Measurements from ENCODE around the gene SMOC2.
A peak's percentile ranks its signal among the peaks of the same experiment; 100 is the strongest.

The SMOC2 gene

DNA sequence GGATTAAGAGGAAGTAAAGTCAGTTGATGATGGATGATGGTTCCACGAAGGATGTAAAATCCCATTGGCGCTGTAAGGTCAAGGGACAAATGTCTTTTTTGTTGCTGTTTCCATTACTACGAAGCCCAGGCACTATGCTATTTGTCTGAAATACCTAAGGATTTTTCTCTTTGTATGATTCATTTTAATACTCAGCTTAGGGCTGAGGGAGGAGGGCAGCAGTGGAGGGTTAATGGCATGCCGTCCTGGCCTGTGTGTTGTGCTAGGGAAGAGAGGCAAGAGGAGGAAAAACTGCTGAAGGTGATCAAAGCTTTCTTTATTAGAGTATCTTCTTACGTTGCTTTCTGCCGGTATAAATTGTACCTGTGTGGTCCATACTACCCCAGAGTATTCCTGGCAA is 6.5 kb upstream of the SMOC2 start:
- no peak overlapping the region for H3K4me3 ChIP-seq (ENCODE audit: low read depth in 1 of 2, low read length in 2 of 2)
- H3K36me3 ChIP-seq (ENCODE audit: insufficient read depth, low read length) = no peaks in the 10 kb centered on the region
- no peak overlapping the region for H3K9ac ChIP-seq (ENCODE audit: low read length)
- H3K27ac ChIP-seq (ENCODE audit: low read depth, low read length) = no peak overlapping the region
- H3K27me3 ChIP-seq (ENCODE audit: control insufficient read depth in 1 of 2, insufficient read depth in 2 of 2, low read length in 2 of 2) = no peaks in the 10 kb centered on the region
- H3K4me1 ChIP-seq (ENCODE audit: insufficient read depth, low read length) = no peaks in the 10 kb centered on the region
- no peaks in the 10 kb centered on the region for H3K9me3 ChIP-seq (ENCODE audit: low read length)

DNA sequence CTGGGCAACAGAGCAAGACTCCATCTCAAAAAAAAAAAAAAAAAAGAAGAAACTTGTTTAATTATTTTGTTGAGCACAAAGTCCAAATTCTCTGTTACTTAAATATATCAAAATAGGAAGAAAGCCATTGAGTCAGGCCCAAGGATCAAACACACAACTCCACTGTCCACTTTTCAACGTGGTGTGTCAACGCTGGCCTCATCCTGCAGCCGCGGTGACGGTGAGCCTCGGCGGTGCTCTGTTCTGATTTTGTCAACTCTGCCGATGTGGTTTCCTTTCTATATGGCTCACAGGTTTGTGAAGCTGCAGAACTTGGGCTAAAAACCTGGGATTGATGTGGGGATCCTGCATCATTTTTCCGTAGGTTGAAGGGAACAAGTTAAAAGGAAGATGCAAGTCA is 3.2 kb upstream of the SMOC2 start:
- Histone ChIP-seq H3K9ac (ENCODE audit: low read length) (no peak overlapping the region), H3K27me3 (ENCODE audit: control insufficient read depth in 1 of 2, insufficient read depth in 2 of 2, low read length in 2 of 2) (peaks cover 8 to 22% of the 10 kb centered on the region in 2 donors), H3K9me3 (ENCODE audit: low read length) (no peaks in the 10 kb centered on the region), H3K27ac (ENCODE audit: low read depth, low read length) (no peak overlapping the region), H3K4me1 (ENCODE audit: insufficient read depth, low read length) (peaks cover 6% of the 10 kb centered on the region), H3K4me3 (ENCODE audit: low read depth in 1 of 2, low read length in 2 of 2) (no peak overlapping the region), H3K36me3 (ENCODE audit: insufficient read depth, low read length) (no peaks in the 10 kb centered on the region)

DNA sequence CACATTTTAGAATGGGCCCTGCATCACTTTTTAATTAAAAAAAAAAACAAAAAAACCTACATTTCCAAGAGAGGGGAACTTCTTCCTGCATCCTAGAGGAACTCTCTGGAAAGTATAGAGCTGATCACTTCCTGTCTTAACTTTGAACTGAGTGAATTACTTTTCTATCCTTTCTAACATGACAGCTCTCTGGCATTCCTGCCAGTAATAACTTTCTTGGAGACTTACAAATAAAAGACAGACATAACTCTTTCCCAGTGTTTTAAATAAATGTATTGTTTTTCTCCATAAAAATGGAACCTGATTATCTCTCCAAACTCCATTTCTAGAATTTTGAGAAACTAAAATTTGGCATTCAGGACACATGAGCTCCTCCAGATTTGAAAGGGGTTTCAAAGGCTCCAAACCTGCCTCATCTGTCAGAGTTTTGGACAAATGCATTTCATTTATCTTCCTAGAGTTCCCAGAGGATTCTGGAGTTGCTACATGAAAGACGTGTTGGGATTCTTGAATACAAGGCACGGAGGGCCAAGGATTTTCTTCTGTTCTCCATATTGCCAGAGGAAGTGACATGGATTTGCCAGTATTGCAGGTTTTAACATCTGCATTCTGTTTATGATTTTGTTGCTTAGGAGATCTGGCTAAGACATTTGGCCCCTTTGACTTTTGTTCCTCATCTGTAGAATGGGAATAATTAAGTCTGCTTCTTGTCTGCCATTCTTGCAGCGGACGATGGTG is 2.0 kb upstream of the SMOC2 start:
- Histone ChIP-seq H3K27ac (ENCODE audit: low read depth, low read length) (no peak overlapping the region), H3K9ac (ENCODE audit: low read length) (no peak overlapping the region), H3K36me3 (ENCODE audit: insufficient read depth, low read length) (no peaks in the 10 kb centered on the region), H3K4me3 (ENCODE audit: low read depth in 1 of 2, low read length in 2 of 2) (no peak overlapping the region), H3K27me3 (ENCODE audit: control insufficient read depth in 1 of 2, insufficient read depth in 2 of 2, low read length in 2 of 2) (peaks cover 8 to 30% of the 10 kb centered on the region in 2 donors), H3K4me1 (ENCODE audit: insufficient read depth, low read length) (peaks cover 6% of the 10 kb centered on the region), H3K9me3 (ENCODE audit: low read length) (no peaks in the 10 kb centered on the region)

DNA sequence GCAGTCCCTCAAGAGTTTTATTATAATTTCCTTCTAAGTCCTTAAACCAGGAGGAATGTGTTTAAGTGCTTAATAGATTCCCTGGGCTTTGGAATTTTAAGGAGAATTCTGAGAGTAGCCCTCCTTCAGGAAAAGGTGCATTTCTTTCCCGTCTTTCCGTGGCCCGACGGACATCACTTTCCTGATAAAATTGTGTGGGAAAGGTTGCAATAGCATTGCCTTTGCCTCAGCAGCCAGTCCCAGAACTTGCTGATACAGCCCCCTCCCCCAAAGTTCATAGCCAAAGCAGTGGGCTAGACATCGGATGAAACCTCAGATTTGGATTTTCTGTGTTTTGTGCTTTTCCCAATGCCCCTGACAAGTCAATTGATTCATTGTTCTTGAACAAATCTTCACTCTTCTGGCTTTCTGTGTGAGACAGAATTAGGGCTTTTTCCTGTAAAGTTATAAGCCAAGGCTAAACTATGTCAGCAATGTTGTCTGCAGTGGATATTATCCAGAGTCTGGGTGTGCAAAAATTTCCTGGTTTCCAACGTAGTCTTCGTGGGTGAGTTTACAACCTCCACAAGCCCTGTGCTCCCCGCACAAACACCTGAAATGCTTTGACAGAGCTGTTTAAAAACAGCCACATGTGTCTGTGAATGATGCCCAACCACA is 1.1 kb upstream of the SMOC2 start:
- peaks cover 6% of the 10 kb centered on the region for H3K4me1 ChIP-seq (ENCODE audit: insufficient read depth, low read length)
- H3K9me3 ChIP-seq (ENCODE audit: low read length) = no peaks in the 10 kb centered on the region
- no peak overlapping the region for H3K27ac ChIP-seq (ENCODE audit: low read depth, low read length)
- H3K36me3 ChIP-seq (ENCODE audit: insufficient read depth, low read length) = no peaks in the 10 kb centered on the region
- peaks cover 8 to 30% of the 10 kb centered on the region in 2 donors for H3K27me3 ChIP-seq (ENCODE audit: control insufficient read depth in 1 of 2, insufficient read depth in 2 of 2, low read length in 2 of 2)
- no peak overlapping the region for H3K9ac ChIP-seq (ENCODE audit: low read length)
- H3K4me3 ChIP-seq (ENCODE audit: low read depth in 1 of 2, low read length in 2 of 2) = peak overlapping the region in 1 of 2 donors; percentile 33

DNA sequence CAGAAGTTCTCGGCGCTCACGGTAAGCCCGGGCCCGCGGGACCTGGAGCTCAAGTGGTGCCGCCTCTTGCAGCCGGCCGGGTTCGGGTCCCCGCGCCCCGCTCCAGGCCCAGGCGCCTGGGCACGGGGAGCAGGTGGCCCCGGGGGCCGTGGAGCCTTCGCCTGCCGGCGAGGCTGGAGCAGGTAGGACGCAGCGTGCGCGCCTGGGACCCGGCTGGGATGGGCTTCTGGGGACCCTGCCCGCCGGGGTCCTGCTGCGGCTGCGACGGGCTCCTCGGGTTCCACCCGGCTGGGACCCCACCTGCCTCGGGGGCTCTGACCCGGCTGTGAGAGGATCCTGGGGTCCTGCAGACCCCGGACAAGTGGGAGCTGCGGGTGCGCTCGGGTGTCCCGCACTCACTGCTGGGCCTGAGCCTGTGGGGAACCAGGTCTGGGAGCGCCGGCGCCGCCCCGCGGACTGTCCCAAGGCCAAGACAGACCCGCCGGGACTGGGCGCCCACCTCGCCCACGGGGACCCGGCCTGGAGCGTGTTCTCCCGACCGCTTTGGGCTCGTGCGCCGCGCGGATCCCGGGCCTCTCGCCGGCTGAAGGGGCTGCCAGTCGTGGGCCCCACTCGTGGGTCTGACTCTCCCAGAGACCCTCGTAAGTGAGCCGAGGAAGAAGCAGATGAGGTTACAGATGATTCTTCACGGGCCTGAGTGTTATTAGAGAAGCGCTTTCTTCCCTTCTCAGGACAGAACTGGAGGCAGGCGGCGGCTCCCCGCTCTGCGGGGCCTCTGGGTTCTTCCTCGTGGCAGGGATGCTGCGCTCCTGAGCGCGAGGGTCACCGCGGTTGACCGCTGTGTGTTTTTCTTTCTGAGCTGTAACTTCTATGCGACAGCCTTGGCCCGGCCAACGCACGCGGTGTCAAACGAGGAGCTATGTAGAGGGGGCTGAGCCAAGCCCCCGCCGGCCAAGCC is 729 bp downstream of the SMOC2 start:
- no peaks in the 10 kb centered on the region for H3K36me3 ChIP-seq (ENCODE audit: insufficient read depth, low read length)
- H3K9ac ChIP-seq (ENCODE audit: low read length) = no peak overlapping the region
- H3K27me3 ChIP-seq (ENCODE audit: control insufficient read depth in 1 of 2, insufficient read depth in 2 of 2, low read length in 2 of 2) = peaks cover 8 to 30% of the 10 kb centered on the region in 2 donors
- H3K9me3 ChIP-seq (ENCODE audit: low read length) = no peaks in the 10 kb centered on the region
- no peak overlapping the region for H3K27ac ChIP-seq (ENCODE audit: low read depth, low read length)
- H3K4me3 ChIP-seq (ENCODE audit: low read depth in 1 of 2, low read length in 2 of 2) = peak overlapping the region; percentile 33 to 82
- H3K4me1 ChIP-seq (ENCODE audit: insufficient read depth, low read length) = peaks cover 6% of the 10 kb centered on the region

DNA sequence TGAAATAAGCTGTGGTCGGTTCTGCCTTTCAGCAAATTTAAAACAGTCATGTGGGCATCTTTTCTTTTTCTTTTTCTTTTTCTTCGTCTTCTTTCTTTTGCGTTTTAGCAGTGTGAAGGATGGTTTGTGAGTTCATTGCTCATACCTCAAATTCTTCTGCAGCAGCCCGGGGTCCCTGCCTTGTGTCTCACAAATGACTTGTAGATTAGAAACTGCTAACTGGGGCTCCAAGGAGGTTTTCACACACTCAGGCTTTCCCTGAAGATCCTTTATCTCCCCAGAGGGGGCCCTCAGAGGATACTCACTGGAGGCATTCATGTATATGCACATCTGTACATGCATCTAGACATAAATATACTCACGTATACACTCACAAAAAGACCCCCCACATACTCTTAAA is 1.7 kb downstream of the SMOC2 start:
- no peak overlapping the region for H3K27ac ChIP-seq (ENCODE audit: low read depth, low read length)
- no peak overlapping the region for H3K4me3 ChIP-seq (ENCODE audit: low read depth in 1 of 2, low read length in 2 of 2)
- H3K36me3 ChIP-seq (ENCODE audit: insufficient read depth, low read length) = no peaks in the 10 kb centered on the region
- H3K9me3 ChIP-seq (ENCODE audit: low read length) = no peaks in the 10 kb centered on the region
- H3K27me3 ChIP-seq (ENCODE audit: control insufficient read depth in 1 of 2, insufficient read depth in 2 of 2, low read length in 2 of 2) = peaks cover 8 to 30% of the 10 kb centered on the region in 2 donors
- H3K4me1 ChIP-seq (ENCODE audit: insufficient read depth, low read length) = peaks cover 6% of the 10 kb centered on the region
- H3K9ac ChIP-seq (ENCODE audit: low read length) = no peak overlapping the region

DNA sequence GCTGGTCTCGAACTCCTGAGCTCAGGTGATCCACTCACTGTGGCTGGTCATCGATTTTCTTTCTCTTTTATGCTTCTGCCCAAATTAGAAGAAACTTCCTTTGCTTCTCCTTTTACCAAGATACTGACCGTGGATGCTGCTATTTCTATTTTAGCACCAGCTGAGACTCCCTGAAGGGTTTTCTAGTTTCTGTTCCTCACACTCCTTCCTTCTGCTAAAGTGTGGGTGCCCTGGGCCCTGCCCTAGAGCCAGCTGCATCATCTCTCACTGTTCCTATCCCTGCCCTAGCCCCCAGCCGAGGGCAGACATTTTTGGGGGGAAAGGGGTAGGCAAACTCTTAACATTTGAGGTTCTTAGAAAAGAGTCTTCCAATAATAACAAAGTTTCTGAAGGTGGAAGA is 6.3 kb downstream of the SMOC2 start:
- Histone ChIP-seq H3K4me3 (ENCODE audit: low read depth in 1 of 2, low read length in 2 of 2) (no peak overlapping the region), H3K4me1 (ENCODE audit: insufficient read depth, low read length) (peaks cover 8% of the 10 kb centered on the region), H3K27ac (ENCODE audit: low read depth, low read length) (no peak overlapping the region), H3K27me3 (ENCODE audit: control insufficient read depth in 1 of 2, insufficient read depth in 2 of 2, low read length in 2 of 2) (peaks cover 2 to 10% of the 10 kb centered on the region in 2 donors), H3K36me3 (ENCODE audit: insufficient read depth, low read length) (no peaks in the 10 kb centered on the region), H3K9me3 (ENCODE audit: low read length) (no peaks in the 10 kb centered on the region), H3K9ac (ENCODE audit: low read length) (no peak overlapping the region)

DNA sequence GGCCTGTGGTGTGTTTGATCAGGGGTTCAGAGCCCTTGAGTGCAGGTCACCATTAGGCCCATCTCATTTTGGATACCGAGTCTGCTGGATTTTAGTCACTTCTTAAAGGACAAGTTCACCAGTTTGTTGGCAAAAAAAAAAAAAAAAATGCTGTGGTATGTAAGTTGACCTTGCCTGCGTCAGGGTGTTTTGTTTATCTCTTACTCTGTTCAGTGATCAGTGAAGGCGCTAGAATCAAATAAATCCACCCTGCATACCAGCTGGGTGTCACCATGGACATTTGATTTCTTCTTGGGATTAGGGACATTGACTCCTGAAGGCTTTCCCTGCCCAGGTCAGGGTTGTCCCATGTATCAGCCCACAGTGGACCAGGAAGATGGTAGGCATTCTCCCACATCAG is 6.7 kb downstream of the SMOC2 start:
- Histone ChIP-seq H3K27me3 (ENCODE audit: control insufficient read depth in 1 of 2, insufficient read depth in 2 of 2, low read length in 2 of 2) (peaks cover 0 to 8% of the 10 kb centered on the region in 2 donors), H3K4me3 (ENCODE audit: low read depth in 1 of 2, low read length in 2 of 2) (no peak overlapping the region), H3K36me3 (ENCODE audit: insufficient read depth, low read length) (no peaks in the 10 kb centered on the region), H3K4me1 (ENCODE audit: insufficient read depth, low read length) (peaks cover 11% of the 10 kb centered on the region), H3K27ac (ENCODE audit: low read depth, low read length) (no peak overlapping the region), H3K9ac (ENCODE audit: low read length) (no peak overlapping the region), H3K9me3 (ENCODE audit: low read length) (no peaks in the 10 kb centered on the region)

DNA sequence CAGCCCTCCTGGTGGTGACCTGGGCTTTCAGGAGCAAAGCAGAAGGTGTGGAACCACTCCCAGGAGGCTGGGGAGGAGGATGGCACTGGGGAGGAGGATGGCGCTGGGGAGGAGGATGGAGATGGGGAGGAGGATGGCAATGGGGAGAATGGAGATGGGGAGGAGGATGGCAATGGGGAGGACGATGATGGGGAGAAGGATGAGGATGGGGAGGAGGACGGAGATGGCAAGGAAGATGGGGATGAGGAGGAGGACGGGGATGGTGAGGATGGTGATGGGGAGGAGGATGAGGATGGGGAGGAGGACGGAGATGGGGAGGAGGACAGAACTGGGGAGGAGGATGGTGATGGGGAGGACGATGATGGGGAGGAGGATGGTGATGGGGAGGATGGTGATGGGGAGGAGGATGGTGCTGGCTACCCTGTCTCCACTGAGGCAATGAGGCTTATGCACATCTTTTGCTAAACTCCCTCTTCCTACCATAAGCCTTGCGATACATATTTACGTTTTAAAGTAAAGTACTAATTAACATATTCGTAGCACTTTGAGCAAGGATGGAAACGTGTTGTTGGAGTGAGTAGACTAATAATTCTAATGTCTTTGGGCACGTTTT is 7.4 kb downstream of the SMOC2 start:
- no peak overlapping the region for H3K4me3 ChIP-seq (ENCODE audit: low read depth in 1 of 2, low read length in 2 of 2)
- no peak overlapping the region for H3K9ac ChIP-seq (ENCODE audit: low read length)
- H3K4me1 ChIP-seq (ENCODE audit: insufficient read depth, low read length) = peaks cover 17% of the 10 kb centered on the region
- H3K9me3 ChIP-seq (ENCODE audit: low read length) = no peaks in the 10 kb centered on the region
- no peaks in the 10 kb centered on the region for H3K36me3 ChIP-seq (ENCODE audit: insufficient read depth, low read length)
- no peak overlapping the region for H3K27ac ChIP-seq (ENCODE audit: low read depth, low read length)
- H3K27me3 ChIP-seq (ENCODE audit: control insufficient read depth in 1 of 2, insufficient read depth in 2 of 2, low read length in 2 of 2) = peaks cover 0 to 2% of the 10 kb centered on the region in 2 donors

DNA sequence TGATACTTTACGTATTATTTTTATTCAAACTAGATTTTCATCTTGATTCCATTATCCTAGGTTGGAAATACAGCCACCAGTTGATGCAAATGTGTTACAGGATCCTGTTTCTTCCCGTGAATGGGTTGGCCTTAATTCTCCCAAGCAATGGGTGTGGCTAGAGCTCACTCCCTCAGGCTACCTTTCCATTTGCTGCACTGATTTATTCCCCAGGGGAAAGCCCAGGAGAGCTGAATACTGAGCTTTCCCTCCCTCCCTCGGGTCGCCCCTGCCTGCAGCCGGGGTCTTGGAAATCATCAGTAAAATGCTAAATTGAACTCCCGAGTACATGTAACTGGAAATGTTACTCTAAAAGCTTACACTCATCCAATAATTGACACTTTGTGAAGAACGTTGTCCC is 9.9 kb downstream of the SMOC2 start:
- H3K9ac ChIP-seq (ENCODE audit: low read length) = no peak overlapping the region
- H3K4me1 ChIP-seq (ENCODE audit: insufficient read depth, low read length) = peaks cover 19% of the 10 kb centered on the region
- no peak overlapping the region for H3K27ac ChIP-seq (ENCODE audit: low read depth, low read length)
- H3K4me3 ChIP-seq (ENCODE audit: low read depth in 1 of 2, low read length in 2 of 2) = no peak overlapping the region
- H3K36me3 ChIP-seq (ENCODE audit: insufficient read depth, low read length) = no peaks in the 10 kb centered on the region
- H3K9me3 ChIP-seq (ENCODE audit: low read length) = no peaks in the 10 kb centered on the region
- H3K27me3 ChIP-seq (ENCODE audit: control insufficient read depth in 1 of 2, insufficient read depth in 2 of 2, low read length in 2 of 2) = no peaks in the 10 kb centered on the region
